K562 (cell line): ENCODE measurements around the gene PTP4A2. TPM values are rescaled to one million over a fixed set of nuclear protein-coding genes. Genes with fewer than 3 reads are reported as not detected.

Experiments
- ATF2 ChIP-seq: sonication (generic); formaldehyde crosslinking; IDR thresholded peaks from 2 replicates; pipeline ENCODE4 v1.8.1; 2022; ENCODE audit warnings: missing genetic modification reagents
- COPS2 ChIP-seq: fragments of 450-650 bp; conservative IDR thresholded peaks from 2 replicates; pipeline ENCODE4 v1.6.1; 2016; ENCODE audit warnings: mild to moderate bottlenecking, moderate library complexity
- ID3 ChIP-seq, 2 experiments: fragments of 250-450 bp in 1 of 2; fragments of 450-650 bp in 1 of 2; sonication (Bioruptor Pico) in 1 of 2; IDR thresholded peaks; 2 replicates each; pipeline versions ENCODE4 v1.6.1 to v1.8.0; 2016 to 2021; ENCODE audit warnings: mild to moderate bottlenecking in 2 of 2, moderate library complexity in 2 of 2, missing compliant biosample characterization in 1 of 2, missing genetic modification characterization in 1 of 2
- MTA2 ChIP-seq: fragments of 450-650 bp; IDR thresholded peaks from 2 replicates; pipeline ENCODE4 v1.6.1; 2016; ENCODE audit warnings: low read depth
- NCOA4 ChIP-seq: fragments of 450-650 bp; IDR thresholded peaks from 2 replicates; pipeline ENCODE4 v1.6.1; 2018; ENCODE audit warnings: mild to moderate bottlenecking; ENCODE audit not compliant: partially characterized antibody
- NONO ChIP-seq, 2 experiments: fragments of 200-400 bp in 1 of 2; fragments of 450-650 bp in 1 of 2; formaldehyde crosslinking in 1 of 2; IDR thresholded peaks; 2 replicates each; pipeline ENCODE4 v1.6.1; 2017; ENCODE audit warnings: low read depth in 2 of 2, mild to moderate bottlenecking in 2 of 2, moderate library complexity in 2 of 2, low read length in 1 of 2
- NR1H2 ChIP-seq: sonication (generic); formaldehyde crosslinking; IDR thresholded peaks from 2 replicates; pipeline ENCODE4 v1.4.0; 2020; ENCODE audit warnings: mild to moderate bottlenecking, missing genetic modification reagents
- OTX1 ChIP-seq: fragments of 450-650 bp; formaldehyde crosslinking; IDR thresholded peaks from 2 replicates; pipeline ENCODE4 v1.4.0; 2022; ENCODE audit warnings: mild to moderate bottlenecking
- PHB2 ChIP-seq: fragments of 450-650 bp; IDR thresholded peaks from 2 replicates; pipeline ENCODE4 v1.6.1; 2017; ENCODE audit warnings: low read depth
- PHTF2 ChIP-seq: fragments of 250-450 bp; sonication (Bioruptor Pico); IDR thresholded peaks from 2 replicates; pipeline ENCODE4 v1.5.0; 2021; ENCODE audit warnings: mild to moderate bottlenecking
- SMAD2 ChIP-seq: fragments of 150-350 bp; IDR thresholded peaks from 2 replicates; pipeline ENCODE4 v1.6.1; 2014; ENCODE audit warnings: low read depth, mild to moderate bottlenecking, low read length
- SMARCA4 ChIP-seq: fragments of 450-650 bp; IDR thresholded peaks from 2 replicates; pipeline ENCODE4 v1.6.1; 2016
- TAF1 ChIP-seq: IDR thresholded peaks from 2 replicates; pipeline ENCODE4 v1.6.1; 2011; ENCODE audit warnings: mild to moderate bottlenecking, low read length, moderate library complexity; ENCODE audit not compliant: insufficient read depth, control insufficient read depth, severe bottlenecking; ENCODE audit errors: extremely low read depth
- TCFL5 ChIP-seq: fragments of 250-450 bp; sonication (Bioruptor Pico); conservative IDR thresholded peaks from 2 replicates; pipeline ENCODE4 v1.6.1; 2021; ENCODE audit warnings: mild to moderate bottlenecking, moderate library complexity, matching md5 sums
- ZNF133 ChIP-seq: fragments of 250-450 bp; sonication (Bioruptor Pico); IDR thresholded peaks from 2 replicates; pipeline ENCODE4 v1.4.0; 2020; ENCODE audit warnings: mild to moderate bottlenecking
- ZNF311 ChIP-seq: fragments of 250-450 bp; sonication (Bioruptor Pico); IDR thresholded peaks from 2 replicates; pipeline ENCODE4 v1.4.0; 2020; ENCODE audit warnings: mild to moderate bottlenecking, moderate library complexity
- ZNF436 ChIP-seq: fragments of 250-450, 450-650 bp; sonication (Bioruptor Pico); formaldehyde crosslinking; IDR thresholded peaks from 2 replicates; pipeline ENCODE4 v1.7.0; 2020; ENCODE audit warnings: mild to moderate bottlenecking
- ZNF583 ChIP-seq: fragments of 250-450 bp; sonication (Bioruptor Pico); IDR thresholded peaks from 2 replicates; pipeline ENCODE4 v1.4.0; 2020
- ZNF639 ChIP-seq, 2 experiments: fragments of 200-800 bp in 1 of 2; sonication (Bioruptor generic) in 1 of 2; sonication (generic) in 1 of 2; formaldehyde crosslinking in 1 of 2; IDR thresholded peaks in 1 of 2; conservative IDR thresholded peaks in 1 of 2; 2 replicates each; pipeline versions ENCODE4 v1.5.0 to v1.6.1; 2016 to 2020; ENCODE audit warnings: missing compliant biosample characterization in 1 of 2, missing genetic modification characterization in 1 of 2, missing genetic modification reagents in 1 of 2
- polyA plus RNA-seq, 8 experiments: library from polyadenylated mRNA; depleted of rRNA in 4 of 8; stranded (reverse) in 5 of 8; unstranded in 3 of 8; fragments of >200 nt; fragmentation: Nextera tagmentation in 2 of 8; fragmentation: Illumina TruSeq in 1 of 8; extraction: Ambion mirVana in 2 of 8; extraction: Trizol in 1 of 8; gene quantifications; 2 replicates each; pipeline versions ENCODE4 v1.2.1 to v1.2.3, GENCODE V29; 2011 to 2014; ENCODE audit warnings: inconsistent platforms in 1 of 8, missing spikeins in 1 of 8
- total RNA-seq, 7 experiments: library from RNA; depleted of rRNA in 6 of 7; stranded (reverse); fragments of >200 nt in 6 of 7; fragmentation: Illumina TruSeq in 2 of 7; extraction: Trizol in 2 of 7; gene quantifications; 2 replicates each; pipeline versions ENCODE4 v1.2.1 to v1.2.3, GENCODE V29; 2011 to 2021; ENCODE audit warnings: low replicate concordance in 1 of 7
- TF ChIP-seq, protein P1 (sequence below): fragments of 450-650 bp; conservative IDR thresholded peaks from 2 replicates; pipeline ENCODE4 v1.6.1; 2016; ENCODE audit warnings: missing genetic modification characterization, low read depth, mild to moderate bottlenecking, missing compliant biosample characterization, moderate library complexity
- TF ChIP-seq, protein P2 (sequence below): fragments of 450-650 bp; IDR thresholded peaks from 2 replicates; pipeline ENCODE4 v1.6.1; 2017; ENCODE audit warnings: mild to moderate bottlenecking, moderate library complexity
- TF ChIP-seq, protein P3 (sequence below): fragments of 450-650 bp; IDR thresholded peaks from 2 replicates; pipeline ENCODE4 v1.6.1; 2017; ENCODE audit warnings: antibody characterized with exemption

The PTP4A2 gene
- total and polyA plus RNA-seq, 9 of the 15 experiments (the other 6 are each of a cell fraction or from before 2014, with no cell fraction given): 197 to 870 (median 480) TPM

DNA sequence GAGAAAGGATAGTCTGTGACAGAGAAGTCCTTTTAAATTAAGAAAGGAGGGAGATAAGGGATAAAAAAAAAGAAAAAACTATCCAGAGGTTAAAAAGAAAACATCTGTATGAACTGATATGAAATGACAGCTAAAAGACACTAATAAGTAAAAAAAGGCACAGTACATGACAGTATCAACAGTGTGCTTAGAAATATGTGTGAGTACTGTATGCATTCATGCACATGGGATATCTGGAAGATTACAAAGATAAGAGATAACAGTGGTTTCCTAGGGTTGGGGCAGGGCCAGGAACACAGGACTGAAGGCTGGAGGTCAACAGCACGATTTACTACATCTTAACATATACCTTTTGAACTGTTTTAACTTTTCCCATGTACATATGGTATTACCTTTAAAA is 13.3 kb downstream of the PTP4A2 start (continued):
- TF ChIP-seq ATF2 (CRISPR knock-in tag) (no peak), TCFL5 (CRISPR knock-in tag) (no peak), PHTF2 (CRISPR knock-in tag) (no peak), COPS2 (no peak), NONO (IDR thresholded peaks at IDR 0.05; ENCODE audit: low read depth in 2 of 2, low read length in 1 of 2) (no peak), ZNF583 (CRISPR knock-in tag) (no peak), SMARCA4 (peak; percentile 84), PHB2 (no peak), OTX1 (CRISPR knock-in tag) (no peak), SMAD2 (no peak), ZNF311 (CRISPR knock-in tag) (no peak), ZNF436 (no peak), TAF1 (no peak), ID3 (CRISPR knock-in tag; IDR thresholded peaks at IDR 0.05) (no peak), ID3 (tag; IDR thresholded peaks at IDR 0.05) (no peak), NCOA4 (no peak), MTA2 (no peak), ZNF133 (CRISPR knock-in tag) (no peak), ZNF639 (CRISPR knock-in tag; conservative IDR thresholded peaks at IDR 0.05 in 1 of 2, IDR thresholded peaks at IDR 0.05 in 1 of 2) (no peak), NR1H2 (CRISPR knock-in tag) (no peak)
- TF ChIP-seq, protein P1, sequence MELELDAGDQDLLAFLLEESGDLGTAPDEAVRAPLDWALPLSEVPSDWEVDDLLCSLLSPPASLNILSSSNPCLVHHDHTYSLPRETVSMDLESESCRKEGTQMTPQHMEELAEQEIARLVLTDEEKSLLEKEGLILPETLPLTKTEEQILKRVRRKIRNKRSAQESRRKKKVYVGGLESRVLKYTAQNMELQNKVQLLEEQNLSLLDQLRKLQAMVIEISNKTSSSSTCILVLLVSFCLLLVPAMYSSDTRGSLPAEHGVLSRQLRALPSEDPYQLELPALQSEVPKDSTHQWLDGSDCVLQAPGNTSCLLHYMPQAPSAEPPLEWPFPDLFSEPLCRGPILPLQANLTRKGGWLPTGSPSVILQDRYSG: no peak
- TF ChIP-seq, protein P2, sequence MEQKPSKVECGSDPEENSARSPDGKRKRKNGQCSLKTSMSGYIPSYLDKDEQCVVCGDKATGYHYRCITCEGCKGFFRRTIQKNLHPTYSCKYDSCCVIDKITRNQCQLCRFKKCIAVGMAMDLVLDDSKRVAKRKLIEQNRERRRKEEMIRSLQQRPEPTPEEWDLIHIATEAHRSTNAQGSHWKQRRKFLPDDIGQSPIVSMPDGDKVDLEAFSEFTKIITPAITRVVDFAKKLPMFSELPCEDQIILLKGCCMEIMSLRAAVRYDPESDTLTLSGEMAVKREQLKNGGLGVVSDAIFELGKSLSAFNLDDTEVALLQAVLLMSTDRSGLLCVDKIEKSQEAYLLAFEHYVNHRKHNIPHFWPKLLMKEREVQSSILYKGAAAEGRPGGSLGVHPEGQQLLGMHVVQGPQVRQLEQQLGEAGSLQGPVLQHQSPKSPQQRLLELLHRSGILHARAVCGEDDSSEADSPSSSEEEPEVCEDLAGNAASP: no peak
- TF ChIP-seq, protein P3, sequence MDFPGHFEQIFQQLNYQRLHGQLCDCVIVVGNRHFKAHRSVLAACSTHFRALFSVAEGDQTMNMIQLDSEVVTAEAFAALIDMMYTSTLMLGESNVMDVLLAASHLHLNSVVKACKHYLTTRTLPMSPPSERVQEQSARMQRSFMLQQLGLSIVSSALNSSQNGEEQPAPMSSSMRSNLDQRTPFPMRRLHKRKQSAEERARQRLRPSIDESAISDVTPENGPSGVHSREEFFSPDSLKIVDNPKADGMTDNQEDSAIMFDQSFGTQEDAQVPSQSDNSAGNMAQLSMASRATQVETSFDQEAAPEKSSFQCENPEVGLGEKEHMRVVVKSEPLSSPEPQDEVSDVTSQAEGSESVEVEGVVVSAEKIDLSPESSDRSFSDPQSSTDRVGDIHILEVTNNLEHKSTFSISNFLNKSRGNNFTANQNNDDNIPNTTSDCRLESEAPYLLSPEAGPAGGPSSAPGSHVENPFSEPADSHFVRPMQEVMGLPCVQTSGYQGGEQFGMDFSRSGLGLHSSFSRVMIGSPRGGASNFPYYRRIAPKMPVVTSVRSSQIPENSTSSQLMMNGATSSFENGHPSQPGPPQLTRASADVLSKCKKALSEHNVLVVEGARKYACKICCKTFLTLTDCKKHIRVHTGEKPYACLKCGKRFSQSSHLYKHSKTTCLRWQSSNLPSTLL: 0 out of 2 replicates have a peak, but pooled peaks have one; percentile 32
